ENCODE results near the gene ZNF280C.

Gene ZNF280C

GRCh38 chrX:130268449-130269170 lies at the start of gene ZNF280C:
ZNF280C (minus strand) TSS chrX:130268899; CDS start chrX:130260449, 8,450 bp downstream.
- no peak for TF ChIP-seq CTCF (IDR thresholded peaks at IDR 0.05; ENCODE audit: low read depth, low read length, missing control alignments)
- H3K4me3 ChIP-seq (replicated peaks; ENCODE audit: low read depth, low read length): peak within 1 kb of the TSS; percentile 77
- peak; percentile 83 for DNase-seq (ENCODE audit: extremely low read depth, low read depth)

- no peak for TF ChIP-seq CTCF (IDR thresholded peaks at IDR 0.05; ENCODE audit: low read depth, low read length, missing control alignments)
- no peak overlapping the region for H3K4me3 ChIP-seq (replicated peaks; ENCODE audit: low read depth, low read length)
Observed at GRCh38 chrX:130304587-130305368, 36.1 kb upstream of the ZNF280C start.

GRCh38 chrX:130301977-130302376 lies 33.3 kb upstream of the ZNF280C start:
- no peak for TF ChIP-seq CTCF (IDR thresholded peaks at IDR 0.05; ENCODE audit: low read depth, low read length, missing control alignments)
- no peak overlapping the region for H3K4me3 ChIP-seq (replicated peaks; ENCODE audit: low read depth, low read length)
- DNase-seq (ENCODE audit: extremely low read depth, low read depth): no peak

More at GRCh38 chrX:130304587-130305368, 36.1 kb upstream of the ZNF280C start:
- DNase-seq (ENCODE audit: extremely low read depth, low read depth): no peak

GRCh38 chrX:130301405-130301804 lies 32.7 kb upstream of the ZNF280C start:
- no peak for TF ChIP-seq CTCF (IDR thresholded peaks at IDR 0.05; ENCODE audit: low read depth, low read length, missing control alignments)

GRCh38 chrX:130300010-130300282 lies 31.2 kb upstream of the ZNF280C start:
- no peak for DNase-seq (ENCODE audit: extremely low read depth, low read depth)
- no peak overlapping the region for H3K4me3 ChIP-seq (replicated peaks; ENCODE audit: low read depth, low read length)
- no peak for TF ChIP-seq CTCF (IDR thresholded peaks at IDR 0.05; ENCODE audit: low read depth, low read length, missing control alignments)

More at GRCh38 chrX:130301405-130301804, 32.7 kb upstream of the ZNF280C start:
- H3K4me3 ChIP-seq (replicated peaks; ENCODE audit: low read depth, low read length): no peak overlapping the region
- DNase-seq (ENCODE audit: extremely low read depth, low read depth): no peak

GRCh38 chrX:130299279-130300009 lies 30.7 kb upstream of the ZNF280C start:
- H3K4me3 ChIP-seq (replicated peaks; ENCODE audit: low read depth, low read length): no peak overlapping the region
- DNase-seq (ENCODE audit: extremely low read depth, low read depth): no peak
- TF ChIP-seq CTCF (IDR thresholded peaks at IDR 0.05; ENCODE audit: low read depth, low read length, missing control alignments): no peak
